ENCODE measurements around the gene GNB4. TPM values are rescaled to one million over a fixed set of nuclear protein-coding genes. Genes with fewer than 3 reads are reported as not detected.

Gene GNB4
- total RNA-seq, 2 experiments from 2014 or later: 6.9 to 7.4 TPM

- H3K9me3 Mint-ChIP-seq: no peaks in the 10 kb centered on the region
- H3K27ac Mint-ChIP-seq: no peak overlapping the region
- peaks cover 8% of the 10 kb centered on the region for H3K27me3 Mint-ChIP-seq
- CTCF ChIA-PET: no interaction called here
- no peaks in the 10 kb centered on the region for H3K4me1 Mint-ChIP-seq
- no peaks in the 10 kb centered on the region for H3K36me3 Mint-ChIP-seq (ENCODE audit: low read depth)
- POLR2A ChIA-PET: no interaction called here
- no peak overlapping the region for H3K4me3 Mint-ChIP-seq
- DNase-seq: no peak
These were observed 20.9 kb downstream of the GNB4 start for GRCh38 chr3:179430277-179430870.

GRCh38 chr3:179428876-179429548 is 22.3 kb downstream of the GNB4 start:
- Mint-ChIP-seq H3K4me3 (no peak overlapping the region), H3K27me3 (peaks cover 7% of the 10 kb centered on the region), H3K9me3 (no peaks in the 10 kb centered on the region), H3K36me3 (ENCODE audit: low read depth) (no peaks in the 10 kb centered on the region), H3K4me1 (no peaks in the 10 kb centered on the region), H3K27ac (no peak overlapping the region)
- CTCF ChIA-PET: no interaction called here
- POLR2A ChIA-PET: no interaction called here
- DNase-seq: no peak

- Mint-ChIP-seq H3K27ac (no peak overlapping the region), H3K36me3 (ENCODE audit: low read depth) (no peaks in the 10 kb centered on the region), H3K4me1 (no peaks in the 10 kb centered on the region), H3K4me3 (no peak overlapping the region), H3K27me3 (no peaks in the 10 kb centered on the region), H3K9me3 (no peaks in the 10 kb centered on the region)
- CTCF ChIA-PET: interaction anchor here (0.6 kb wide), 1 partner anchor 12 kb away, joined by 3 read pairs; no protein-coding TSS in a partner anchor
- POLR2A ChIA-PET: no interaction called here
- DNase-seq: no peak
These were observed 26.2 kb downstream of the GNB4 start for GRCh38 chr3:179425075-179425474.

GRCh38 chr3:179421500-179421899 is 29.8 kb downstream of the GNB4 start:
- CTCF ChIA-PET: no interaction called here
- no peaks in the 10 kb centered on the region for H3K36me3 Mint-ChIP-seq (ENCODE audit: low read depth)

GRCh38 chr3:179418610-179419009 is 32.7 kb downstream of the GNB4 start:
- no peak overlapping the region for H3K4me3 Mint-ChIP-seq
- H3K36me3 Mint-ChIP-seq (ENCODE audit: low read depth): no peaks in the 10 kb centered on the region
- no peak for DNase-seq
- H3K27ac Mint-ChIP-seq: no peak overlapping the region
- ChIA-PET POLR2A (no interaction called here), CTCF (no interaction called here)
- H3K4me1 Mint-ChIP-seq: no peaks in the 10 kb centered on the region
- no peaks in the 10 kb centered on the region for H3K9me3 Mint-ChIP-seq
- H3K27me3 Mint-ChIP-seq: no peaks in the 10 kb centered on the region

More at GRCh38 chr3:179421500-179421899, 29.8 kb downstream of the GNB4 start:
- no peak for DNase-seq
- Mint-ChIP-seq H3K9me3 (no peaks in the 10 kb centered on the region), H3K4me3 (no peak overlapping the region), H3K27me3 (no peaks in the 10 kb centered on the region), H3K4me1 (no peaks in the 10 kb centered on the region), H3K27ac (no peak overlapping the region)
- POLR2A ChIA-PET: no interaction called here

- ChIA-PET CTCF (interaction anchor here (0.6 kb wide), 1 partner anchor 210 kb away, joined by 3 read pairs; no protein-coding TSS in a partner anchor), POLR2A (interaction anchor here (0.6 kb wide), 1 partner anchor 120 kb away, joined by 4 read pairs; no protein-coding TSS in a partner anchor)
- Mint-ChIP-seq H3K4me3 (no peak overlapping the region), H3K36me3 (ENCODE audit: low read depth) (no peaks in the 10 kb centered on the region), H3K27me3 (no peaks in the 10 kb centered on the region), H3K9me3 (no peaks in the 10 kb centered on the region), H3K4me1 (no peaks in the 10 kb centered on the region), H3K27ac (no peak overlapping the region)
- no peak for DNase-seq
These were observed 34.6 kb downstream of the GNB4 start for GRCh38 chr3:179416681-179417080.

GRCh38 chr3:179415377-179415776 is 35.9 kb downstream of the GNB4 start:
- H3K27me3 Mint-ChIP-seq: no peaks in the 10 kb centered on the region
- no peaks in the 10 kb centered on the region for H3K9me3 Mint-ChIP-seq
- H3K27ac Mint-ChIP-seq: no peak overlapping the region
- CTCF ChIA-PET: no interaction called here
- DNase-seq: no peak
- no peak overlapping the region for H3K4me3 Mint-ChIP-seq
- POLR2A ChIA-PET: no interaction called here
- H3K36me3 Mint-ChIP-seq (ENCODE audit: low read depth): no peaks in the 10 kb centered on the region
- H3K4me1 Mint-ChIP-seq: no peaks in the 10 kb centered on the region

GRCh38 chr3:179414804-179415203 is 36.5 kb downstream of the GNB4 start:
- no peak overlapping the region for H3K27ac Mint-ChIP-seq
- ChIA-PET CTCF (no interaction called here), POLR2A (no interaction called here)
- H3K27me3 Mint-ChIP-seq: no peaks in the 10 kb centered on the region
- no peaks in the 10 kb centered on the region for H3K9me3 Mint-ChIP-seq
- no peaks in the 10 kb centered on the region for H3K4me1 Mint-ChIP-seq
- no peak for DNase-seq
- H3K36me3 Mint-ChIP-seq (ENCODE audit: low read depth): no peaks in the 10 kb centered on the region
- no peak overlapping the region for H3K4me3 Mint-ChIP-seq

- Mint-ChIP-seq H3K9me3 (no peaks in the 10 kb centered on the region), H3K4me1 (no peaks in the 10 kb centered on the region), H3K27ac (no peak overlapping the region), H3K36me3 (ENCODE audit: low read depth) (no peaks in the 10 kb centered on the region), H3K27me3 (no peaks in the 10 kb centered on the region), H3K4me3 (no peak overlapping the region)
- no peak for DNase-seq
- ChIA-PET POLR2A (no interaction called here), CTCF (no interaction called here)
These were observed 40.3 kb downstream of the GNB4 start for GRCh38 chr3:179410999-179411398.

- no peak for DNase-seq
- Mint-ChIP-seq H3K4me1 (no peaks in the 10 kb centered on the region), H3K36me3 (ENCODE audit: low read depth) (no peaks in the 10 kb centered on the region), H3K27ac (no peak overlapping the region), H3K27me3 (no peaks in the 10 kb centered on the region), H3K4me3 (no peak overlapping the region), H3K9me3 (no peaks in the 10 kb centered on the region)
- ChIA-PET POLR2A (no interaction called here), CTCF (no interaction called here)
These were observed 40.9 kb downstream of the GNB4 start for GRCh38 chr3:179410331-179410730.

GRCh38 chr3:179404307-179404706 is 47.0 kb downstream of the GNB4 start:
- Mint-ChIP-seq H3K36me3 (ENCODE audit: low read depth) (peaks cover 6% of the 10 kb centered on the region), H3K4me1 (no peaks in the 10 kb centered on the region), H3K9me3 (no peaks in the 10 kb centered on the region), H3K27me3 (no peaks in the 10 kb centered on the region), H3K27ac (no peak overlapping the region), H3K4me3 (no peak overlapping the region)
- CTCF ChIA-PET: no interaction called here
- POLR2A ChIA-PET: interaction anchor here (0.5 kb wide), 1 partner anchor 60 kb away, joined by 3 read pairs; no protein-coding TSS in a partner anchor
- no peak for DNase-seq

- CTCF ChIA-PET: no interaction called here
- Mint-ChIP-seq H3K4me1 (no peaks in the 10 kb centered on the region), H3K27ac (no peak overlapping the region), H3K27me3 (no peaks in the 10 kb centered on the region), H3K9me3 (no peaks in the 10 kb centered on the region), H3K4me3 (no peak overlapping the region), H3K36me3 (ENCODE audit: low read depth) (peaks cover 6% of the 10 kb centered on the region)
- DNase-seq: no peak
- POLR2A ChIA-PET: no interaction called here
These were observed 48.3 kb downstream of the GNB4 start for GRCh38 chr3:179402963-179403362.

- no peak overlapping the region for H3K27ac Mint-ChIP-seq
- H3K27me3 Mint-ChIP-seq: no peaks in the 10 kb centered on the region
- H3K9me3 Mint-ChIP-seq: no peaks in the 10 kb centered on the region
- H3K36me3 Mint-ChIP-seq (ENCODE audit: low read depth): peaks cover 10% of the 10 kb centered on the region
- no peak overlapping the region for H3K4me3 Mint-ChIP-seq
- no peaks in the 10 kb centered on the region for H3K4me1 Mint-ChIP-seq
- no peak for DNase-seq
- CTCF ChIA-PET: no interaction called here
- POLR2A ChIA-PET: no interaction called here
These were observed 49.7 kb downstream of the GNB4 start for GRCh38 chr3:179401561-179401960.

All from activated CD4-positive, alpha-beta T cell treated with anti-CD3 and anti-CD28 coated beads, Interleukin-2, amount 10 ng/mL, durations not matched to agents 7 days and 5 days (primary cell).